ENCODE data around the gene AP1S2.
A peak's percentile ranks its signal among the peaks of the same experiment; 100 is the strongest.

Gene AP1S2

DNA sequence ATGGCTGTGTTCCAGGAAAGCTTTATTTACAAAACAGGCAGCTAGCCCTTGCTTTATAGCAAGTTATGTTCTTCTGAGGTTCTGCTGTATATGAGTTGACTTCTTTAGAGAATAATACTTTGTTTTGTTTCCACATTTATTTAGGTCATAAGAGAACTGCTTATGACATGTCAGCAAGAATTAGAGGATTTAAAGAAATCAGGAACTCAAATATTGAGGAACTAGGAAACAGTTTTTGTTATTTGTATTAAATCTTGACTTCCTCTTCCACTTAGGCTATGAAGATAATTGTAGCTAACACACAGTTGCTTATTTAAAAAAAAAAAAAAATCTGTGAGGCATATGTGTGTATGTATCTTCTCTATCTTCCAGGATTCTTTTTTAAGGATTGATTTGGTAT lies 50.0 kb downstream of the AP1S2 start:
- Mint-ChIP-seq H3K4me3 (no peak overlapping the region), H3K27me3 (ENCODE audit: low read depth) (no peaks in the 10 kb centered on the region), H3K4me1 (ENCODE audit: low read depth) (peaks cover 2% of the 10 kb centered on the region), H3K27ac (no peak overlapping the region), H3K9me3 (no peaks in the 10 kb centered on the region), H3K36me3 (ENCODE audit: low read depth) (peaks cover 19% of the 10 kb centered on the region)

DNA sequence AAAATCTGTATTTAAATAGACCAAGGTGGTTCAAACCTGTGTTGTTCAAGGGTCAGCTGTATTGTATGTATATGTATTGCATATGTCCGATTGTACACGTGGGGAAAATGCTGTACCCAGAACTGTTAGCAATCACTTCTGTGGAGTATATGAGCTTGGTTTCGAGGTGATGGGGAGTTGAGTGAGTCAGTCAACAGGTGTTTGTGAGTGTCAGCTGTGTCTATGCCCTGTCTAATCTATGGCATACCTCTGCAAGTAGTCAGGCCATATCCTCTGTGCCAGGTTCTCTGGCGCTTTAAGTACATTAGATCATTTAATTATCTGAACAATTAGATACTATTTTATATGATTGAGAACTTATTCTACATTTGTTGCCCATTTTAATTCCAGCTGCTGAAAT lies 56.9 kb downstream of the AP1S2 start:
- H3K4me1 Mint-ChIP-seq (ENCODE audit: low read depth): peaks cover 25% of the 10 kb centered on the region
- no peaks in the 10 kb centered on the region for H3K9me3 Mint-ChIP-seq
- no peaks in the 10 kb centered on the region for H3K27me3 Mint-ChIP-seq (ENCODE audit: low read depth)
- no peak overlapping the region for H3K4me3 Mint-ChIP-seq
- H3K36me3 Mint-ChIP-seq (ENCODE audit: low read depth): peaks cover 25% of the 10 kb centered on the region
- no peak overlapping the region for H3K27ac Mint-ChIP-seq

DNA sequence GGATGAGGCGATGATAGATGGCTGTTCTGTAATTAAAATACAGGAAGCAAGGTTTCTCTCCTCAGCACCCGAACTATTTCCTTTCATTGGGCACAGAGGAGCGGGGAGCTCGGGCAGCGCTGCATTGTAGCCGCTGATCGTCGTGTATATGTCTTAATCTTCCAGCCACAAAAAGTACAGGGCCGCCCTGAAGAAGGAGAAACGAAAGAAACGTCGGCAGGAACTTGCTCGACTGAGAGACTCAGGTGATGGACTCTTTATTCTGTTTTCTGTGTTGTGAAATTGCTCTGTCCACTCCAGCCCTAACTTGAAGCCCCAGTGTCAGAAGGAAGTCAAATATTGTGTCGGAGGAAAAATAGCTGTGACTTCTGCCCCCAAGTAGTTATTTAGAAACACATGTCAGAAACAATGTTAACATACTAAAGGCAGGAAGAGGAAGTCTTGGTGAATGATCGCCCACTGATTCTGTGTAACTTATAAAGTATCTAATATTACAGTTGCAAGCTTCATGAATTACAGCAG lies 63.8 kb downstream of the AP1S2 start:
- Mint-ChIP-seq H3K9me3 (no peaks in the 10 kb centered on the region), H3K4me1 (ENCODE audit: low read depth) (peaks cover 16% of the 10 kb centered on the region), H3K27me3 (ENCODE audit: low read depth) (no peaks in the 10 kb centered on the region), H3K36me3 (ENCODE audit: low read depth) (peaks cover 9% of the 10 kb centered on the region), H3K27ac (no peak overlapping the region), H3K4me3 (no peak overlapping the region)

DNA sequence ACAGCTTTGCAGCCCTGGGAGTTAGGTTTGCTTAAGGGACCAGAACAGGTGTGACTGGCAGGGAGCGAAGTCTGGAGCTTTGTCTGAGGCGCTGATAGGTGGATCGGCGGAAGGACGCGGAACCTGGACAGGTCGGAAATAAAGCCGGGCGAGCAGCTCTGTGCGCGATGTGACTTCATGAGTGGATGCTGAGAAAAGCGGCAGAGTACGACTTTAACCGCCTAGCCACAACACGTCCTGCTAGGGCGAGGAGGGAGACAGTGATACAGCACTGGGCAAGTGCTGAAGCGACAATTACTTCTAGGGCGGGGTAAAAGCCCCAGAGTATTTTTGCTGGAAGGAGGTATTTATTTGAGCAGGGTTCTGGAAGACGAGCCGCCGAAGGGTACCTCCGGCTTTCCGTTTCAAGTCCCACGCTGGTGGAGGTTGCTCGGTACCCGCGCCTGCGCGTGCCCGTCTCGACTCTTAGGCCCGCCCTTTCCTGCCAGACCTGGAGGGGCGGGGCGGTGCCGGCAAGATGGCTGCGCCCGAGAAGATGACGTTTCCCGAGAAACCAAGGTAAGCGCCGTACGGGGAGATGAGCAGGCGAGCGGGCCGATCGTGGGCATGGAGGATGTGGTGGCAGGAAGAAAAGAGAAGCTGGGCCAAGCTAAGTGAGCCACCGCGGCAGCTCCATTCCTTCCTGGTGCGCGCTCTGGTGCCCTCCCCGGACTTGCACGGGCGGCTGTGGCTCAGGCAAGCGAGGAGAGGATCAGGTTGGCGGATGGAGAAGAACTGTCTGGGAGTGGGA lies 64.4 kb downstream of the AP1S2 start, which contains the start of gene ZRSR2:
ZRSR2 (plus strand) TSS at position 506 of the 790 bp plus-strand sequence; CDS start at position 518, 12 bp downstream.
- Mint-ChIP-seq H3K36me3 (ENCODE audit: low read depth) (peaks cover 8% of the 10 kb centered on the region), H3K4me1 (ENCODE audit: low read depth) (peaks cover 14% of the 10 kb centered on the region), H3K9me3 (no peaks in the 10 kb centered on the region), H3K27me3 (ENCODE audit: low read depth) (no peaks in the 10 kb centered on the region), H3K4me3 (no peak within 1 kb of the TSS), H3K27ac (no peak within 1 kb of the TSS)

DNA sequence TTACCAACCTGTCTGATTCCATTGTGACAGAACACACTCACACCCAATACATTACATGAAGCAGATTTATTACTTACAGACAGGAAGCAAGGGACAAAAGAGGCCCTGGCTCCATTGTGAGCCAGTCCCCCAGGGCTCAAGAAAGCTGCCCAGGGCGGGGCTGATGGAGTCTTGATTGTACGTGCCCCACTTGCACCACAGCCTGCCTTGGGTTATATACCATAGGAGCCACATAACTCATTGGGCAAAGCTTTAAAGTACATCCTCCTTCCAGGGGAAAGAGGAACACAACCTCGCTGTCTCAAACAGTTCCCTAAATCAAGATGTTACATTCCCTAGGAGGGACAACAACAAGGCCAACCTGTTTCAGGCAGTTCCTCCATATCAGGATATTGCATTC lies 67.7 kb downstream of the AP1S2 start:
- Mint-ChIP-seq H3K27me3 (ENCODE audit: low read depth) (no peaks in the 10 kb centered on the region), H3K4me1 (ENCODE audit: low read depth) (peaks cover 8% of the 10 kb centered on the region), H3K4me3 (no peak overlapping the region), H3K9me3 (no peaks in the 10 kb centered on the region), H3K36me3 (ENCODE audit: low read depth) (peaks cover 11% of the 10 kb centered on the region), H3K27ac (no peak overlapping the region)

DNA sequence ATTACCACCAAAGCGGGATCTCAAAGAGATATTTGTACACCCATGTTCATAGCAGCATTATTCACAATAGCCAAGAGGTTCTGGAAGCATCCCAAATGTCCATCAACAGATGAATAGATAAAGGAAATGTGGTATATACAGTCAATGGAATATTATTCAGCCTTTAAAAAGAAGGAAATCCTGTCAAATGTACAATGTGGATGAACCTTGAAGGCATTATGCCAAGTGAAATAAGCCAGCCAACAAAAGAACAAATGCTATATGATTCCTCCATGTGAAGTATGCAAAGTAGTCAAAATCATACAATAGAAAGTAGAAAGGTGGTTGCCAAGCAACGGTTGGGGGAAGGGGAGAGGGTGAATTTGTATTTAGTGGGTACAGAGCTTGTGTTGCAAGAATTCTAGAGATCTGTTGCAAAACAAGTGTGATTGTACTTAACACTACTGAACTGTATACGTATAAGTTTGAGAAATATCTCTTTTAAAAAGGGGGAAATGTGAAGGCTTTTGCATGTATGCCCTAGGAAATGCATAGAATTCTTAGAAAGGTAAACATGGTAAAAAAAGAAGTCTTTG lies 69.3 kb downstream of the AP1S2 start:
- H3K4me1 Mint-ChIP-seq (ENCODE audit: low read depth): peaks cover 8% of the 10 kb centered on the region
- H3K27ac Mint-ChIP-seq: no peak overlapping the region
- H3K27me3 Mint-ChIP-seq (ENCODE audit: low read depth): no peaks in the 10 kb centered on the region
- H3K4me3 Mint-ChIP-seq: no peak overlapping the region
- peaks cover 12% of the 10 kb centered on the region for H3K36me3 Mint-ChIP-seq (ENCODE audit: low read depth)
- no peaks in the 10 kb centered on the region for H3K9me3 Mint-ChIP-seq

DNA sequence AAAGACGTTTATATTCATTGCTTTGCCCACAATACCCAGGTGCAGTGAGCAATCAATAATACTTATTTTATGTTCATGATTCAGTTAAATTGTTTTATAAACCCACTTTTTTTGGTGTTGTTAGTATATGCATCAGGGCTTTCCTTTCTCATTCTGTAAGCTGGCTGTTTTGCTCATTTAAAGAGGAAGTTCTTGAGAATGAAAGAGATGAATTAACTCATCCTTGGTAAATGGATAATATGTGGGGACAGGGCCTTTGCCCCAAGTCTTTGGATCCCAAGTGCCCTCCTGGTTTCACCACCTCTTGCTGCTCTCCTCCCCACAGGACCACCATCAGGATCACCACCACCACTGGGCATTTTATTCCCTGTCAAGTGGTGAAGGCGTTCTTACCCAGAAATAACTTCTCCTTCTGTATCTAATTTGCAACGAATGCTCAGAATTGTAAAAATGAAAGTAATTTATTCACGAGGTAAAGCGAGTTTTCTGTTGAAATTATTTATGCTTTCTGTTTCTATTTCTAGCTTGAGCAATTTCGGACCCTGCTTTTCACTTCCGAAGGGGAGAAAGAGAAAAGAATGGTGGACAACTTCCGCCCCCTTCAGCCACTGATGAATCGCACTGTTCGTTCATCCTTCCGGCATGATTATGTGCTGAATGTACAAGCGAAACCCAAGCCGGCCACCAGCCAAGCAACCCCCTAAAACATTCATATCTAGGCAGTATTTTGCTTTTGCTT lies 72.5 kb downstream of the AP1S2 start:
- H3K27ac Mint-ChIP-seq: peak overlapping the region; percentile 97
- peak overlapping the region; percentile 86 for H3K4me3 Mint-ChIP-seq
- peaks cover 7% of the 10 kb centered on the region for H3K4me1 Mint-ChIP-seq (ENCODE audit: low read depth)
- no peaks in the 10 kb centered on the region for H3K9me3 Mint-ChIP-seq
- peaks cover 15% of the 10 kb centered on the region for H3K36me3 Mint-ChIP-seq (ENCODE audit: low read depth)
- no peaks in the 10 kb centered on the region for H3K27me3 Mint-ChIP-seq (ENCODE audit: low read depth)

Measured in T-helper 1 cell treated with Interleukin-12 subunit alpha and Interleukin-12 subunit beta and Interleukin-4 antibody, amounts not matched to agents 30 μg/mL and 1 μg/mL, for 36 hours (primary cell).